Fibroblast of pulmonary artery (primary cell): ENCODE measurements around the gene SPIN1.
A peak's percentile ranks its signal among the peaks of the same experiment; 100 is the strongest.
"Not testable (repeated sequence)": the region's sequence is repeated elsewhere in the genome, so short reads cannot be mapped to it uniquely, and the experiment has no call there.

ENCODE experiments used
- DNase-seq: peaks from one replicate; pipeline ENCODE4 v3.0.0-alpha.2; 2010; ENCODE audit warnings: low read depth
- H3K4me3 ChIP-seq: replicated peaks from 2 replicates; pipeline ENCODE4 v1.5.1; 2011; ENCODE audit warnings: low read depth, mild to moderate bottlenecking, control low read depth, low read length, moderate library complexity
- CTCF ChIP-seq: IDR thresholded peaks from 2 replicates; pipeline ENCODE4 v1.5.1; 2011; ENCODE audit warnings: mild to moderate bottlenecking, control low read depth, low read length, inconsistent platforms; ENCODE audit errors: missing control alignments

The SPIN1 gene

GRCh38 chr9:88378317-88378716 is 9.9 kb upstream of the SPIN1 start:
- peak; percentile 11 for DNase-seq

DNA sequence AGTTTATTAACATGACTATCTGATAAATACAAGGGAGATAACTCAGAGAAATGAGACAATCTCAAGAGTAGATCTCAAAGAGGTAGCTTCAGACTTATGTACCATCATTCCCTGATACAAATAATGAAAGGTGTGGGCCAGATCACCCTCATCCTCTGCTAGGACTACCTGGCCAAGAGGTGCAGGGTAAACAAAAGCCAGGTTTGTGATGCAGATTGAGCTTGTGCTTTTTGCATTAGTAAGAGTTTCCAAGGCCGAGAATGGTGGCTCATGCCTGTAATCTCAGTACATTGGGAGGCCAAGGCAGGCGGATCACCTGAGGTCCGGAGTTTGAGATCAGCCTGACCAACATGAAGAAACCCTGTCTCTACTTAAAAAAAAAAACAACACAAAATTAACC is 8.9 kb upstream of the SPIN1 start:
- DNase-seq = no peak
- H3K4me3 ChIP-seq = no peak overlapping the region
- TF ChIP-seq CTCF = no peak

More at GRCh38 chr9:88378317-88378716, 9.9 kb upstream of the SPIN1 start:
- no peak overlapping the region for H3K4me3 ChIP-seq
- TF ChIP-seq CTCF = peak; percentile 21

- no peak overlapping the region for H3K4me3 ChIP-seq
- DNase-seq = no peak
- no peak for TF ChIP-seq CTCF
Measured at GRCh38 chr9:88380118-88380517, 8.1 kb upstream of the SPIN1 start.

DNA sequence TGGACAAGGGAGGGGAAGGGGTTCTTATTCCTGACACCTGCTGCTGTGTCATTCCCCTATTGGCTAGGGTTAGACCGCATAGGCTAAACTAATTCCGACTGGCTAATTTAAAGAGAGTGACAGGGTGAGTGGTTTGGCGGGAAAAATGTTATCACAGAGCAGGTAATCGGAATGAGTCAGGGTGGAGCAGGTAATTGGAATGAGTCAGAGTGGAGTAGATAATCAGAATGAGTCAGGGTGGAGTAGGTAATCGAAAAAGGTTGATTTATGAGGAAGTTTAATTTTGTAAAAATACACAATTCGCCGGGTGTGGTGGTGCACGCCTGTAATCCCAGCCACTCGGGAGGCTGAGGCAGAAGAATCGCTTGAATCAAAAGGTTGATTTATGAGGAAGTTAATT is 6.9 kb upstream of the SPIN1 start:
- H3K4me3 ChIP-seq, DNase-seq: not testable (repeated sequence)

DNA sequence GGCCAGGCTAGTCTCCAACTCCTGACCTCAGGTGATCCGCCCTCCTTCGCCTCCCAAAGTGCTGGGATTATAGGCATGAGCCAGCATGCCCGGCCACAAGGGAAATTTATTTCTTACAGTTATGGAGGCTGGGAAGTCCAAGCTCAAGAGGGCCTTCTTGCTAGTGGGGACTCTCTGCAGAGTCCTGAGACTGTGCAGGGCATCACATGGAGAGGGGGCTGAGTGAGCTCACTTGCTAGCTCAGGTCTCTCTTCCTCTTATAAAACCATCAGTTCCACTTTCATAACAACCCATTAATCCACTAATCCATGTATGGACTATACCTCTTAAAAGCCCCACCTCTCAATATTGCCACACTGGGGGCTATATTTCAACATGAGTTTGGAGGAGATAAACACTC is 5.1 kb upstream of the SPIN1 start:
- no peak for TF ChIP-seq CTCF
- no peak for DNase-seq
- H3K4me3 ChIP-seq = no peak overlapping the region

DNA sequence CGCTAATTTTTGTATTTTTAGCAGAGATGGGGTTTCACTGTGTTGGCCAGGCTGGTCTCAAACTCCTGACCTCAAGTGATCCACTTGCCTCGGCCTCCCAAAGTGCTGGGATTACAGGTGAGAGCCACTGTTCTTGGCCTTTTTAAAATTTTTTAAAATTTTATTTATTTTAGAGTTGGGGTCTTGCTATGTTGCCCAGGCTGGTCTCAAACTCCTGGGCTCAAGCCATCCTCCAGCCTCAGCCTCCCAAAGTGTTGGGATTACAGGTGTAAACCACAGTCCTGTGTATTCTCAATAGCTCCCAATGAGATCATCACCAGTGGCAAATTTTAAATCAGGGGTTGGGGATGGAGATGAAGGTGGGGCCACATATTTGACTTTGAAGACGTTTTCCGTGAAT is 2.1 kb upstream of the SPIN1 start:
- H3K4me3 ChIP-seq, DNase-seq: not testable (repeated sequence)

GRCh38 chr9:88387036-88387551 is 1.1 kb upstream of the SPIN1 start:
- peak overlapping the region; percentile 90 for H3K4me3 ChIP-seq
- no peak for DNase-seq
- no peak for TF ChIP-seq CTCF

- H3K4me3 ChIP-seq = peak overlapping the region; percentile 90
- peak; percentile 63 for DNase-seq
- no peak for TF ChIP-seq CTCF
Measured at GRCh38 chr9:88387552-88388202, 567 bp upstream of the SPIN1 start.
